Memory B cell (primary cell): ENCODE results near the gene DRGX.

Experiments
- ATAC-seq: fragments of 150-1000 bp; cut with Tn5 transposase; 2 replicates; pipeline ENCODE4 v1.10.0; 2021; ENCODE audit warnings: low read depth, mild to moderate bottlenecking, moderate library complexity
- DNase-seq, 2 donors: peaks; one replicate each; pipeline ENCODE4 v3.0.0; 2022; ENCODE audit warnings: low spot score in 2 of 2
- H3K27ac Mint-ChIP-seq: one replicate; pipeline ENCODE4 v1.8.0; 2022; ENCODE audit warnings: mild to moderate bottlenecking, moderate library complexity, mixed read lengths
- H3K27me3 Mint-ChIP-seq: one replicate; pipeline ENCODE4 v1.8.0; 2022; ENCODE audit warnings: mixed read lengths
- H3K36me3 Mint-ChIP-seq: one replicate; pipeline ENCODE4 v1.8.0; 2022; ENCODE audit warnings: mild to moderate bottlenecking, mixed read lengths
- H3K4me1 Mint-ChIP-seq: one replicate; pipeline ENCODE4 v1.8.0; 2022; ENCODE audit warnings: mixed read lengths
- H3K4me3 Mint-ChIP-seq: one replicate; pipeline ENCODE4 v1.8.0; 2022; ENCODE audit warnings: mild to moderate bottlenecking, moderate library complexity, mixed read lengths
- H3K9me3 Mint-ChIP-seq: one replicate; pipeline ENCODE4 v1.8.0; 2022; ENCODE audit warnings: mixed read lengths

The DRGX gene

DNA sequence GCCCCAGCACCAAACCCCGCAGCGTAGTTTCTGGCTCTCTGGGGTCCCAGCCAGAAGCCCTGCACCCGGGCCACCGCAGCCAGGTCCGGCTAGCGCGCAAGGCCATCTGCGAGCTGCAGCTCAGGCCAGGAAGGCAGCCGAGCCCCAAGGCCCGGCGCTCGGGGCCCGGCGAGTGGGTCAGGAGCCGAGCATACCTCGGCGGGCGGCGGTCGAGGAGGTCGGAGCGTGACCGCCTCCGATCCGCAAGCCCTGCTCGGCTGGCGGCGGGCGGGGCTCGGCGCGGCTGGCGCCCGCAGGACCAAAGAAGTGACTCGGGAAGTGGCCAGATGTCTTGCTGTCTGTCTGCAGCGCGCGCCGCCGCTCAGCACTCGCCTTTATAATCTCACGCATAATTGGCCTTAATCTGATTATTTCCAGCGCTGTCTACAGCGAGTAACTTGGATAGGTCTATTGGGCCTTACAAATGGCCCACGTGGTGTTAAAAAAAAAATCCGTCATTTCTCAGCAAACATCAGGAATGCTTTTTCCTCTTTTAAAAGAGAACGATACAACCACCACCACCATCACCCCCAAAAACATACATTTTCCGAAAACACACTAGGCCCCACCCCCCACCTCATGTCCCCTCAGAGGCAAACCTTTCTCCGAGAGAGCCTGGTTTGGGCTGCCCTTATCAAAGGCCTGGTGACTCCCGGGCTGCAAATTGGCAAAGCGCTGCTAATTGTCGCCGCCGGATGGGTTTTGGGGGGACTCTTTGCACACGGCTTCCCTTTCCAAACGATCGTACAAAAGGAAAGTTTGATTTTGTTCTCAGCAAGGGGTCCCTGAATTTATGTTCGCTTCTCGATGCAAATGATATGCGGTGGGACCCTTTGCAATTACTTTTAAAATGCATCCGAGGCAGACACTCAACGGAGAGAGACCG lies at the start of gene DRGX:
TSS of gene DRGX (minus strand) at position 349 of the 925 bp plus-strand sequence. CDS start 649 bp downstream, outside the sequence.
- Mint-ChIP-seq H3K27me3 (peaks cover 32% of the 10 kb centered on the region), H3K4me1 (peaks cover 7% of the 10 kb centered on the region), H3K9me3 (no peaks in the 10 kb centered on the region), H3K4me3 (no peak within 1 kb of the TSS), H3K27ac (no peak within 1 kb of the TSS), H3K36me3 (no peaks in the 10 kb centered on the region)
- no peak for ATAC-seq
- no peak for DNase-seq

GRCh38 chr10:49444349-49444748 lies 48.5 kb upstream of the DRGX start:
- H3K4me1 Mint-ChIP-seq, result no peaks in the 10 kb centered on the region
- peaks cover 13% of the 10 kb centered on the region for H3K9me3 Mint-ChIP-seq
- DNase-seq (no peak), ATAC-seq (no peak)
- no peak overlapping the region for H3K27ac Mint-ChIP-seq
- H3K4me3 Mint-ChIP-seq, result no peak overlapping the region
- H3K36me3 Mint-ChIP-seq, result peaks cover 17% of the 10 kb centered on the region
- peaks cover 5% of the 10 kb centered on the region for H3K27me3 Mint-ChIP-seq

DNA sequence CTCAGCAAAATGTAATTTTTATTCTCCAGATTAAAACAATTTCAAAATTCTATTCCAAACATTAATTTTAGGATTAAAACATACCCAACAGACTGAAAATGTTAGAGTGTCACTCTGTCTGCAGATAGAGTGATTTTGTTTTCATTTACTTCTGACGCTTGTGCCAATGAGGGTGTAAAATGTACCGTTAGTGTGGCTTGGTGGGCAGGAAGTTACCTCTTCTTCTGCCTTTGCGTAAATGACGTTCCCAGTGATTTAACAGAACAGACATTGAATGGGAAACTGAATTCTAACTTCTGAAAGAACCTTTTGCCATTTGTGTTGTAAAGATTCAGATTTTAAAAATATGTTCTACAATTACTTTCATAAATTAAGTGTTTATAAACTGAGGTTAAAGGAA lies 47.0 kb upstream of the DRGX start:
- Mint-ChIP-seq H3K27me3 (peaks cover 5% of the 10 kb centered on the region), H3K9me3 (peaks cover 11% of the 10 kb centered on the region), H3K27ac (no peak overlapping the region), H3K4me3 (no peak overlapping the region), H3K4me1 (no peaks in the 10 kb centered on the region), H3K36me3 (peaks cover 17% of the 10 kb centered on the region)
- ATAC-seq, result no peak
- no peak for DNase-seq

- Mint-ChIP-seq H3K4me3 (peak overlapping the region; percentile 33), H3K27me3 (peaks cover 5% of the 10 kb centered on the region), H3K9me3 (peaks cover 11% of the 10 kb centered on the region), H3K4me1 (no peaks in the 10 kb centered on the region), H3K36me3 (peaks cover 17% of the 10 kb centered on the region), H3K27ac (no peak overlapping the region)
- ATAC-seq (peak; percentile 27), DNase-seq (no peak)
These were observed 45.9 kb upstream of the DRGX start for GRCh38 chr10:49441488-49442476.

GRCh38 chr10:49435225-49435624 lies 39.3 kb upstream of the DRGX start:
- H3K4me1 Mint-ChIP-seq, result no peaks in the 10 kb centered on the region
- peaks cover 13% of the 10 kb centered on the region for H3K9me3 Mint-ChIP-seq
- H3K27me3 Mint-ChIP-seq, result peaks cover 5% of the 10 kb centered on the region
- H3K36me3 Mint-ChIP-seq, result peaks cover 19% of the 10 kb centered on the region
- DNase-seq (no peak), ATAC-seq (no peak)
- no peak overlapping the region for H3K4me3 Mint-ChIP-seq
- no peak overlapping the region for H3K27ac Mint-ChIP-seq

DNA sequence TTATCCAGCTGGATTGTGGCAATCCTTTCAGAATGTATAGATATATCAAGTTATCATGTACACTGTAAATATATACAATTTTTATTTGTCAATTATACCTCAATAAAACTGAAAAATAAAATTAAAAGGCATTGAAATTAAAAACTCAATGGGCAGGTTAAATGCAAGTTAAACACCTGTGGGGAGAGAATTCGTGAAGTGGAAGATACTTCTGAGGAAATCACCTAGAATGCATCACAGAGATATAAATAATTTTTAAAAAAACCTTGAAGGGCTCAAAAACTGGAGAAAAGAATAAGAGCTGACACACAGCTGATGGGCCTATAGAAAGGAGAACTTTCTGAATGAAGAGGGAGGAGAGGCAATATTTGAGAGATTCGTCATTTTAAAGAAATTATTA lies 37.2 kb upstream of the DRGX start:
- peaks cover 6% of the 10 kb centered on the region for H3K27me3 Mint-ChIP-seq
- H3K4me3 Mint-ChIP-seq, result no peak overlapping the region
- H3K27ac Mint-ChIP-seq, result no peak overlapping the region
- no peak for DNase-seq
- H3K4me1 Mint-ChIP-seq, result no peaks in the 10 kb centered on the region
- H3K36me3 Mint-ChIP-seq, result peaks cover 16% of the 10 kb centered on the region
- no peak for ATAC-seq
- H3K9me3 Mint-ChIP-seq, result peaks cover 8% of the 10 kb centered on the region

DNA sequence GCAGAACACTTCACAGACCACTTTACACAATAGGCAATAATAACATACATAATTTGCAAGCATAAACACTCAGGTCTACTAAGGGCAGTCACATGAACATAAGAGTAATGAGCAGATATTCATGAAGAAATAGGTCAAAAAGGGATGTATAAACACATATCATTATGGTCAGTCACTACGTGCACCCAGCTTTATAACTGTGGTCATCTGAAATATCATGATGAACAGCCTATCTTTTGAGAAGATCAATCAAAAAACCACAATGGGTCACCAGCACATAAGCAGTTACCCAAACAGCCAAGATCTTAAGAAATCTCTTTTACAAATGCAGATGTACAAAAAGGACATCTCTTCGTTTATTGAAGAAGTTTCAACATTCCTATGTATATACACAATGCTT lies 35.5 kb upstream of the DRGX start:
- ATAC-seq, result no peak
- no peak overlapping the region for H3K4me3 Mint-ChIP-seq
- H3K36me3 Mint-ChIP-seq, result peaks cover 16% of the 10 kb centered on the region
- no peak overlapping the region for H3K27ac Mint-ChIP-seq
- no peak for DNase-seq
- no peaks in the 10 kb centered on the region for H3K4me1 Mint-ChIP-seq
- peaks cover 8% of the 10 kb centered on the region for H3K27me3 Mint-ChIP-seq
- H3K9me3 Mint-ChIP-seq, result peaks cover 8% of the 10 kb centered on the region

GRCh38 chr10:49429458-49429857 lies 33.6 kb upstream of the DRGX start:
- Mint-ChIP-seq H3K9me3 (peaks cover 8% of the 10 kb centered on the region), H3K27me3 (peaks cover 12% of the 10 kb centered on the region), H3K4me3 (no peak overlapping the region), H3K27ac (no peak overlapping the region), H3K36me3 (peaks cover 14% of the 10 kb centered on the region), H3K4me1 (no peaks in the 10 kb centered on the region)
- ATAC-seq (no peak), DNase-seq (no peak)

GRCh38 chr10:49426490-49427360 lies 30.8 kb upstream of the DRGX start:
- Mint-ChIP-seq H3K9me3 (peaks cover 7% of the 10 kb centered on the region), H3K4me3 (no peak overlapping the region), H3K27ac (no peak overlapping the region), H3K27me3 (peaks cover 12% of the 10 kb centered on the region), H3K4me1 (no peaks in the 10 kb centered on the region), H3K36me3 (peaks cover 10% of the 10 kb centered on the region)
- ATAC-seq (no peak), DNase-seq (no peak)

- no peak overlapping the region for H3K4me3 Mint-ChIP-seq
- H3K27ac Mint-ChIP-seq, result no peak overlapping the region
- DNase-seq (no peak), ATAC-seq (no peak)
- H3K36me3 Mint-ChIP-seq, result no peaks in the 10 kb centered on the region
- H3K27me3 Mint-ChIP-seq, result peaks cover 5% of the 10 kb centered on the region
- H3K9me3 Mint-ChIP-seq, result peaks cover 2% of the 10 kb centered on the region
- no peaks in the 10 kb centered on the region for H3K4me1 Mint-ChIP-seq
These were observed 23.1 kb upstream of the DRGX start for GRCh38 chr10:49419005-49419404.

DNA sequence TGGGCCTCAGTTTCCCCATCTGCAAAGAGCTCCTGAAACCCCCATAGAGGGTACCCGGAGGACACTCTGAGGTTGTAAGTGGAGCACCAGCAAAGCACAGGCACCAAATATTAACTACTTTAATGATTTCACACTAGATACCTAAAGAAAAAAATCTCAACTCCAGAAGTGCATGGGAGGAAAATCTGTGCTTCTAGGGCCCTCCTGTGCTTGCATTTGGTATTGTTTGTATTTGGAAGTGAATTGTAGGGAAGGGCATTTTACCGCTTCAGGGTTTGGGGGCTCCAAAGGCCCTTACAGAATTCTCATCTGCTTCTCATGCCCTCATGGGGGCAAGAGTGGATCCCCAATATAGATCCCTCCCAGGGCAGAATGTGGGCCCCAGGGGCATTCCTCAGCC lies 22.4 kb upstream of the DRGX start:
- no peak overlapping the region for H3K27ac Mint-ChIP-seq
- no peaks in the 10 kb centered on the region for H3K36me3 Mint-ChIP-seq
- no peak overlapping the region for H3K4me3 Mint-ChIP-seq
- no peak for DNase-seq
- H3K27me3 Mint-ChIP-seq, result peaks cover 5% of the 10 kb centered on the region
- no peaks in the 10 kb centered on the region for H3K4me1 Mint-ChIP-seq
- ATAC-seq, result no peak
- no peaks in the 10 kb centered on the region for H3K9me3 Mint-ChIP-seq

- Mint-ChIP-seq H3K27ac (no peak overlapping the region), H3K27me3 (peaks cover 5% of the 10 kb centered on the region), H3K36me3 (no peaks in the 10 kb centered on the region), H3K9me3 (no peaks in the 10 kb centered on the region), H3K4me1 (no peaks in the 10 kb centered on the region), H3K4me3 (no peak overlapping the region)
- no peak for DNase-seq
- ATAC-seq, result no peak
These were observed 22.1 kb upstream of the DRGX start for GRCh38 chr10:49418053-49418326.

- ATAC-seq (no peak), DNase-seq (no peak)
- no peak overlapping the region for H3K4me3 Mint-ChIP-seq
- H3K9me3 Mint-ChIP-seq, result no peaks in the 10 kb centered on the region
- H3K4me1 Mint-ChIP-seq, result no peaks in the 10 kb centered on the region
- H3K27ac Mint-ChIP-seq, result no peak overlapping the region
- H3K36me3 Mint-ChIP-seq, result no peaks in the 10 kb centered on the region
- H3K27me3 Mint-ChIP-seq, result peaks cover 5% of the 10 kb centered on the region
These were observed 21.6 kb upstream of the DRGX start for GRCh38 chr10:49417311-49418052.
